ENCODE measurements around the gene LRRC1.

DNA sequence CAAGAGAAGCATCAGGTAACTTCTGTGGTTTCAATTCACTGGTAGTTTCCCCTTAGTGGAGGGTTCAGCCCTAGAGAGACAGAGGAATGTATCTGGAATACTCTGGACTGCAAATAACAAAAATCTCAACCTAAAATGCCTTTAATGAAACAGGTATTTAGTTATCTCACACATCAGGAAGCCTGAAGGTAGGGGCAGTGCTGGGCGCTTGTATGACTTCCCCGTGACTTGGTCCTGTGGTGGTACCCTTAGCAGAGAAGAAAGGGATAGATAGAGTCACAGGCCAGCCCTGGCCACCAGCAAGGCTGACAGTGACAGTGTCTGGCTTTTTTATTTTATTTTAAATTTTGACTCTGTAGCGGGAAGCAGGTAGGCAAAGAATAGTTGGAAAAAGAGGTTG, 14.9 kb downstream of the LRRC1 start:
- TF ChIP-seq CTCF (IDR thresholded peaks at IDR 0.05; ENCODE audit: insufficient read depth, low read depth, low read length) (no peak), EZH2 (IDR thresholded peaks at IDR 0.05; ENCODE audit: insufficient read depth, low read length) (no peak)

Measured in astrocyte (in vitro differentiated cells and primary cell).